Middle frontal gyrus (tissue), 1 donor: ENCODE measurements around the gene BCAN.
A peak's percentile ranks its signal among the peaks of the same experiment; 100 is the strongest.

Experiments
- DNase-seq: peaks from one replicate; pipeline ENCODE4 v3.0.0-alpha.2; 2015; ENCODE audit warnings: low spot score; ENCODE audit errors: extremely low spot score

Gene BCAN

GRCh38 chr1:156644146-156644545 is 2.2 kb downstream of the BCAN start:
- DNase-seq = no peak

- no peak for DNase-seq
These were observed 2.7 kb downstream of the BCAN start for GRCh38 chr1:156644640-156645039.

- DNase-seq = no peak
These were observed 3.1 kb downstream of the BCAN start for GRCh38 chr1:156645056-156645455.

GRCh38 chr1:156645666-156646065 is 3.7 kb downstream of the BCAN start:
- DNase-seq = no peak

- DNase-seq = no peak
These were observed 4.9 kb downstream of the BCAN start for GRCh38 chr1:156646738-156647211.

- no peak for DNase-seq
These were observed 5.4 kb downstream of the BCAN start for GRCh38 chr1:156647351-156647750.

GRCh38 chr1:156648496-156648895 is 6.6 kb downstream of the BCAN start:
- no peak for DNase-seq

- DNase-seq = no peak
These were observed 7.0 kb downstream of the BCAN start for GRCh38 chr1:156648951-156649350.

GRCh38 chr1:156652131-156652991 is 10.4 kb downstream of the BCAN start:
- no peak for DNase-seq

- DNase-seq = no peak
These were observed 11.1 kb downstream of the BCAN start for GRCh38 chr1:156652992-156653355.

GRCh38 chr1:156654700-156655099 is 12.8 kb downstream of the BCAN start:
- DNase-seq = no peak

- no peak for DNase-seq
These were observed 13.4 kb downstream of the BCAN start for GRCh38 chr1:156655151-156655903.

- no peak for DNase-seq
These were observed 14.1 kb downstream of the BCAN start for GRCh38 chr1:156655904-156656516.

- DNase-seq = peak; percentile 74
These were observed 15.2 kb downstream of the BCAN start for GRCh38 chr1:156656806-156657740.

- DNase-seq = no peak
These were observed 15.9 kb downstream of the BCAN start for GRCh38 chr1:156657741-156658319.

- DNase-seq = no peak
These were observed 16.6 kb downstream of the BCAN start for GRCh38 chr1:156658496-156658895.

GRCh38 chr1:156658945-156659574 is 17.1 kb downstream of the BCAN start:
- DNase-seq = no peak

GRCh38 chr1:156659661-156659987 is 17.7 kb downstream of the BCAN start:
- no peak for DNase-seq

GRCh38 chr1:156659988-156660751 is 18.3 kb downstream of the BCAN start:
- peak; percentile 87 for DNase-seq

- DNase-seq = no peak
These were observed 18.8 kb downstream of the BCAN start for GRCh38 chr1:156660752-156661112.
